OCI-LY7 (cell line): ENCODE data around the gene ERC1. TPM values are rescaled to one million over a fixed set of nuclear protein-coding genes. Genes with fewer than 3 reads are reported as not detected.
A peak's percentile ranks its signal among the peaks of the same experiment; 100 is the strongest.

Experiments used
- BruUV-seq: library from RNA; stranded (reverse); fragments of 400-500 nt; replicated peaks from 2 replicates; lab custom pipeline; 2021; lab: Mats Ljungman, UMichigan
- CTCF ChIA-PET: fragments of 300-600 bp; sonication (Branson Sonifier 250); formaldehyde crosslinking; loops from one replicate; lab custom pipeline; 2022; ENCODE audit warnings: antibody characterized with exemption; ENCODE audit not compliant: unreplicated experiment; lab: Charles Lee
- POLR2A ChIA-PET: fragments of 300-600 bp; sonication (Branson Sonifier 250); formaldehyde crosslinking; loops from one replicate; lab custom pipeline; 2022; ENCODE audit warnings: antibody characterized with exemption; lab: Charles Lee
- DNase-seq: peaks from one replicate; pipeline ENCODE4 v3.0.0-alpha.2; 2015; ENCODE audit warnings: low spot score
- H2AFZ ChIP-seq: fragments of 200-600 bp; sonication (generic), shearing (Covaris generic); 2 replicates; pipeline ENCODE4 v1.6.1; 2014; ENCODE audit warnings: mild to moderate bottlenecking, antibody characterized with exemption, low read length, moderate library complexity
- H3K27ac ChIP-seq: fragments of 200-600 bp; sonication (generic); 2 replicates; pipeline ENCODE4 v1.5.1; 2014; ENCODE audit warnings: mixed run types, low read depth, mild to moderate bottlenecking, moderate library complexity, low read length, inconsistent platforms; ENCODE audit not compliant: poor library complexity, severe bottlenecking
- H3K36me3 ChIP-seq: fragments of 200-600 bp; sonication (generic); 2 replicates; pipeline ENCODE4 v1.6.1; 2014; ENCODE audit warnings: mild to moderate bottlenecking, antibody characterized with exemption, low read length, moderate library complexity, mixed read lengths; ENCODE audit not compliant: insufficient read depth
- H3K4me1 ChIP-seq: fragments of 200-600 bp; sonication (generic); 2 replicates; pipeline ENCODE4 v1.5.1; 2014; ENCODE audit warnings: mild to moderate bottlenecking, low read length; ENCODE audit not compliant: insufficient read depth, poor library complexity, severe bottlenecking
- H3K4me2 ChIP-seq: fragments of 200-600 bp; sonication (generic); 2 replicates; pipeline ENCODE4 v1.6.1; 2014; ENCODE audit warnings: mild to moderate bottlenecking, low read length
- H3K4me3 ChIP-seq: fragments of 200-600 bp; sonication (generic); 2 replicates; pipeline ENCODE4 v1.5.1; 2014; ENCODE audit warnings: mild to moderate bottlenecking, low read depth, low read length; ENCODE audit not compliant: poor library complexity, severe bottlenecking
- H3K79me2 ChIP-seq: fragments of 200-600 bp; sonication (generic); 2 replicates; pipeline ENCODE4 v1.6.1; 2016; ENCODE audit warnings: low read depth, mild to moderate bottlenecking, low read length, moderate library complexity, mixed read lengths; ENCODE audit not compliant: insufficient read depth
- H3K9me2 ChIP-seq: fragments of 200-600 bp; sonication (generic); 2 replicates; pipeline ENCODE4 v1.6.1; 2016; ENCODE audit warnings: mild to moderate bottlenecking, low read length, mixed read lengths; ENCODE audit not compliant: insufficient read depth
- H3K9me3 ChIP-seq: fragments of 200-600 bp; sonication (generic); 2 replicates; pipeline ENCODE4 v1.6.1; 2014; ENCODE audit warnings: mild to moderate bottlenecking, mixed run types, low read length, mixed read lengths
- H4K20me1 ChIP-seq: fragments of 200-600 bp; sonication (generic); 2 replicates; pipeline ENCODE4 v1.6.1; 2014; ENCODE audit warnings: mild to moderate bottlenecking, antibody characterized with exemption, low read length, moderate library complexity, mixed read lengths; ENCODE audit not compliant: insufficient read depth
- EZH2phosphoT487 ChIP-seq: fragments of 200-600 bp; sonication (generic); IDR thresholded peaks from 2 replicates; pipeline ENCODE4 v1.6.1; 2018; ENCODE audit warnings: low read depth, borderline replicate concordance, mild to moderate bottlenecking, mixed run types, antibody characterized with exemption, low read length, moderate library complexity, mixed read lengths
- intact Hi-C: fragments of 100-400 bp; cut with micrococcal nuclease; formaldehyde crosslinking; loops from one replicate; pipeline ENCODE4 v1.10.0; 2022; ENCODE audit not compliant: unreplicated experiment
- total RNA-seq, 2 experiments: library from RNA; depleted of rRNA in 1 of 2; stranded (reverse); fragments of >200 nt in 1 of 2; shearing (Covaris generic) in 1 of 2; gene quantifications; 2 replicates each; pipeline ENCODE4 v1.2.3, GENCODE V29; 2014 to 2022
- TF ChIP-seq, protein P1 (sequence below): fragments of 200-600 bp; sonication (generic); conservative IDR thresholded peaks from 2 replicates; pipeline ENCODE4 v1.5.1; 2014; ENCODE audit warnings: mild to moderate bottlenecking, antibody characterized with exemption, low read length, moderate library complexity, mixed read lengths

The ERC1 gene
- total RNA-seq, 2 experiments from 2014 or later, result 26.9 to 86.9 TPM

DNA sequence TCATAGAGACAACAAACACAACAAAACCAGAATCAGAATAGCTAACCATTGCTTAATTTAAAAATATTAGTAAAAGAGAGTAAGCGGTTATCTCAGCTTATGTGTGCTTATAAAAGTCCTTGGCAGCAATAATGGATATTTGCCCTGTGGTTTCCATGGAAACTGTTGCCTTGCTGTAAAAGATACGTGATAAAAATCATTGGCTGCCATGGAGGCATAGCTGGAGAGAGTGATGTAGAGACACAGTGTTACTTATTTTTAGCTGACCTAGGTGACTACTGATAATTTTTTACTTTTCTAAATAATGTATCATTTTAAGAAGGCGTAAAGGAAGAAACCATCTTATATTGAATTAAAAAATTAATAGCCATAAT lies 92.9 kb downstream of the ERC1 start:
- intact Hi-C loops, result no loop called here
- CTCF ChIA-PET, result no interaction called here
- Histone ChIP-seq H3K4me1 (peaks cover 6% of the 10 kb centered on the region), H3K9me2 (no peaks in the 10 kb centered on the region), H3K4me2 (no peak overlapping the region), H2AFZ (no peak overlapping the region), H3K36me3 (no peaks in the 10 kb centered on the region), H3K79me2 (no peaks in the 10 kb centered on the region), H3K4me3 (no peak overlapping the region), H3K27ac (no peak overlapping the region), H4K20me1 (no peaks in the 10 kb centered on the region), H3K9me3 (no peaks in the 10 kb centered on the region)
- BruUV-seq, result TSS peak; percentile 77
- DNase-seq, result no peak
- POLR2A ChIA-PET, result interaction anchor here (0.6 to 1.0 kb wide), 3 partner anchors 9 to 474 kb away, joined by 3 to 7 read pairs (median 3); no protein-coding TSS in a partner anchor
- TF ChIP-seq, protein P1, sequence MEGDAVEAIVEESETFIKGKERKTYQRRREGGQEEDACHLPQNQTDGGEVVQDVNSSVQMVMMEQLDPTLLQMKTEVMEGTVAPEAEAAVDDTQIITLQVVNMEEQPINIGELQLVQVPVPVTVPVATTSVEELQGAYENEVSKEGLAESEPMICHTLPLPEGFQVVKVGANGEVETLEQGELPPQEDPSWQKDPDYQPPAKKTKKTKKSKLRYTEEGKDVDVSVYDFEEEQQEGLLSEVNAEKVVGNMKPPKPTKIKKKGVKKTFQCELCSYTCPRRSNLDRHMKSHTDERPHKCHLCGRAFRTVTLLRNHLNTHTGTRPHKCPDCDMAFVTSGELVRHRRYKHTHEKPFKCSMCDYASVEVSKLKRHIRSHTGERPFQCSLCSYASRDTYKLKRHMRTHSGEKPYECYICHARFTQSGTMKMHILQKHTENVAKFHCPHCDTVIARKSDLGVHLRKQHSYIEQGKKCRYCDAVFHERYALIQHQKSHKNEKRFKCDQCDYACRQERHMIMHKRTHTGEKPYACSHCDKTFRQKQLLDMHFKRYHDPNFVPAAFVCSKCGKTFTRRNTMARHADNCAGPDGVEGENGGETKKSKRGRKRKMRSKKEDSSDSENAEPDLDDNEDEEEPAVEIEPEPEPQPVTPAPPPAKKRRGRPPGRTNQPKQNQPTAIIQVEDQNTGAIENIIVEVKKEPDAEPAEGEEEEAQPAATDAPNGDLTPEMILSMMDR, result no peak
- TF ChIP-seq EZH2phosphoT487, result no peak

DNA sequence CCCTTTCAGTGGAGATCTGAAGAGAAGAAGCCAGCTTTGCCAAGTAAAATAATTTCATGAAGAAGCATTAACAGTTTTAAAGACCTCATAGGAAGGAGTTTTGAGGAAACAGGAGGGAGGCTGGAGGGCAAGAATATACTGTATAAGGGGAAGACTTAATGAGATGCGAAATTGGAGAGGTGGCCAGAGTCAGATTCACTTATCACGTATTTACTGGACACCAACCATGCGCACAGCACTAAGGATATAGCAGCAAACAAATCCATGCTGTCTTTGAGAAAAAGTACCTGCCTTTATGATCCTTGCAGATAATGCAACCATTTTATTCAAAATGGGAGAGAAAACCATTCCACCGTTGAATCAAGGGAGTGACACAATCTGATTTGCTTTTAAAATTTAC lies 100.3 kb downstream of the ERC1 start:
- Histone ChIP-seq H4K20me1 (peaks cover 4% of the 10 kb centered on the region; the same call in 1 of the 2 replicates), H3K4me3 (no peak overlapping the region), H3K4me1 (no peaks in the 10 kb centered on the region), H3K4me2 (no peak overlapping the region), H3K9me3 (no peaks in the 10 kb centered on the region), H3K27ac (no peak overlapping the region), H3K36me3 (no peaks in the 10 kb centered on the region), H3K9me2 (no peaks in the 10 kb centered on the region), H3K79me2 (peaks cover 15% of the 10 kb centered on the region; the same call in 1 of the 2 replicates), H2AFZ (no peak overlapping the region)
- CTCF ChIA-PET, result no interaction called here
- intact Hi-C loops, result loop anchor here (5.0 to 10.0 kb wide), 3 partner anchors 139 to 517 kb away; no protein-coding TSS in a partner anchor
- no peak for TF ChIP-seq EZH2phosphoT487
- TF ChIP-seq, protein P1, result no peak
- DNase-seq, result no peak
- POLR2A ChIA-PET, result interaction anchor here (0.9 kb wide), 1 partner anchor 27 kb away, joined by 3 read pairs; no protein-coding TSS in a partner anchor
- BruUV-seq, result TSS peak; percentile 59

DNA sequence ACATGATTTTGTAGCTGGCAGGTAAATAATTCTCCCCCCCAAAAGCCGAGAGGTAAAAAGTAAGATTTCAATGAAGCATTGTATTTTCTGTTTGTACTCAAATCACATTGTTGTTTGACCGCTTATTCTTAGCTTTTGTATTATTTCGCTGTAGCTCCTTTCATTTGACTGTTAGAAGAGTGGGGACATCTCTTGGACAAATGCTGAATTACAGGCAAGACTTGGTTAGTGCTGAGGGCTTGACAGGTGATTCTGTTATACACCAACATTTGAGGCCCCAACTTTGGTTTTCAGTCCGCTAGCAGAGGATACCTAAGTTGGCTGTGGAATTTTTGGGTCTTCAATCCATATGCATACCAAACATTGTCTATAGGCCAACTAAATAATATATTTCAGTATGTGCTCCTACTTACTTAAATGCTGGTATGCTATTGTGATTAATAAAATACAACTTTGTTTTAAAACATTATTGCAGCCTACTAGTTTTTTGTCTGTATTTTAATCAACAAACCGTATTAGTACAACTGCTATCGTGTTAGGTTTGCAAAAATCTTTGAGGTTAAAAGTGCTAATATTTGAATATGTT lies 102.2 kb downstream of the ERC1 start:
- BruUV-seq, result no TSS peak
- DNase-seq, result peak; percentile 72
- ChIA-PET CTCF (interaction anchor here (0.5 to 1.1 kb wide), 2 partner anchors 9 to 123 kb away, joined by 3 read pairs; no protein-coding TSS in a partner anchor), POLR2A (interaction anchor here (0.6 to 0.9 kb wide), 10 partner anchors 10 to 369 kb away, joined by 3 to 9 read pairs (median 4); no protein-coding TSS in a partner anchor)
- no peak overlapping the region for H3K4me3 ChIP-seq
- no peaks in the 10 kb centered on the region for H3K9me3 ChIP-seq
- H3K9me2 ChIP-seq, result no peaks in the 10 kb centered on the region
- intact Hi-C loops, result loop anchor here (5.0 to 10.0 kb wide), 3 partner anchors 141 to 518 kb away; no protein-coding TSS in a partner anchor
- no peak overlapping the region for H3K4me2 ChIP-seq
- H3K4me1 ChIP-seq, result no peaks in the 10 kb centered on the region
- peaks cover 28% of the 10 kb centered on the region; the same call in 1 of the 2 replicates for H3K79me2 ChIP-seq
- H2AFZ ChIP-seq, result no peak overlapping the region
- peaks cover 4% of the 10 kb centered on the region; the same call in 1 of the 2 replicates for H4K20me1 ChIP-seq
- no peaks in the 10 kb centered on the region for H3K36me3 ChIP-seq
- no peak overlapping the region for H3K27ac ChIP-seq
- TF ChIP-seq, protein P1, result peak; percentile 89
- TF ChIP-seq EZH2phosphoT487, result no peak
